ENCODE results near the gene RNF224.

RNF224 gene

GRCh38 chr9:137226338-137227053 is 806 bp upstream of the RNF224 start:
- DNase-seq (ENCODE audit: low read depth in 2 of 2, low spot score in 1 of 2), result no peak

GRCh38 chr9:137227853-137228505 is 677 bp downstream of the RNF224 start:
- no peak for DNase-seq (ENCODE audit: low read depth in 2 of 2, low spot score in 1 of 2)

- DNase-seq (ENCODE audit: low read depth in 2 of 2, low spot score in 1 of 2), result no peak
Measured at GRCh38 chr9:137228506-137228967, 1.2 kb downstream of the RNF224 start.

GRCh38 chr9:137228968-137229896 is 1.9 kb downstream of the RNF224 start:
- no peak for DNase-seq (ENCODE audit: low read depth in 2 of 2, low spot score in 1 of 2)

GRCh38 chr9:137229903-137230704 is 2.8 kb downstream of the RNF224 start:
- no peak for DNase-seq (ENCODE audit: low read depth in 2 of 2, low spot score in 1 of 2)

- DNase-seq (ENCODE audit: low read depth in 2 of 2, low spot score in 1 of 2), result no peak
Measured at GRCh38 chr9:137230705-137231371, 3.5 kb downstream of the RNF224 start, which contains the start of gene SLC34A3. Gene SLC34A3, plus strand, starts transcription at chr9:137230901. Its CDS starts 802 bp downstream, at chr9:137231703.

GRCh38 chr9:137231372-137232039 is 4.2 kb downstream of the RNF224 start:
- DNase-seq (ENCODE audit: low read depth in 2 of 2, low spot score in 1 of 2), result no peak

GRCh38 chr9:137232101-137232500 is 4.8 kb downstream of the RNF224 start:
- DNase-seq (ENCODE audit: low read depth in 2 of 2, low spot score in 1 of 2), result no peak

- no peak for DNase-seq (ENCODE audit: low read depth in 2 of 2, low spot score in 1 of 2)
Measured at GRCh38 chr9:137232510-137232909, 5.2 kb downstream of the RNF224 start.

- no peak for DNase-seq (ENCODE audit: low read depth in 2 of 2, low spot score in 1 of 2)
Measured at GRCh38 chr9:137233143-137233980, 6.1 kb downstream of the RNF224 start.

GRCh38 chr9:137234055-137234697 is 6.9 kb downstream of the RNF224 start:
- no peak for DNase-seq (ENCODE audit: low read depth in 2 of 2, low spot score in 1 of 2)

- DNase-seq (ENCODE audit: low read depth in 2 of 2, low spot score in 1 of 2), result no peak
Measured at GRCh38 chr9:137234758-137235423, 7.6 kb downstream of the RNF224 start.

- no peak for DNase-seq (ENCODE audit: low read depth in 2 of 2, low spot score in 1 of 2)
Measured at GRCh38 chr9:137235424-137236237, 8.3 kb downstream of the RNF224 start.

GRCh38 chr9:137236238-137236935 is 9.1 kb downstream of the RNF224 start:
- peak; percentile 78 to 79 for DNase-seq (ENCODE audit: low read depth in 2 of 2, low spot score in 1 of 2)

- no peak for DNase-seq (ENCODE audit: low read depth in 2 of 2, low spot score in 1 of 2)
Measured at GRCh38 chr9:137236936-137237421, 9.7 kb downstream of the RNF224 start.
